Astrocyte (in vitro differentiated cells and primary cell): ENCODE data around the gene SPACA1.

Source experiments
- CTCF ChIP-seq: IDR thresholded peaks from 2 replicates; pipeline ENCODE4 v1.5.1; 2011; ENCODE audit warnings: low read depth, mild to moderate bottlenecking, inconsistent platforms, low read length, moderate library complexity; ENCODE audit not compliant: insufficient read depth
- EZH2 ChIP-seq: IDR thresholded peaks from 2 replicates; pipeline ENCODE4 v1.6.1; 2012; ENCODE audit warnings: mild to moderate bottlenecking, low read length, inconsistent platforms; ENCODE audit not compliant: insufficient read depth

- TF ChIP-seq EZH2 (no peak), CTCF (no peak)
Measured at GRCh38 chr6:88116276-88116675, 68.6 kb downstream of the SPACA1 start.
